Activated CD8-positive, alpha-beta T cell treated with anti-CD3 and anti-CD28 coated beads for 36 hours (primary cell): Measurements from ENCODE around the gene ZNF800. TPM values are rescaled to one million over a fixed set of nuclear protein-coding genes. Genes with fewer than 3 reads are reported as not detected.
A peak's percentile ranks its signal among the peaks of the same experiment; 100 is the strongest.
"Not testable (repeated sequence)": the region's sequence is repeated elsewhere in the genome, so short reads cannot be mapped to it uniquely, and the experiment has no call there.

Experiments
- ATAC-seq: fragments of 200-7000 bp; cut with Tn5 transposase; one replicate; pipeline ENCODE4 v1.10.0; 2021; ENCODE audit warnings: mild to moderate bottlenecking, moderate library complexity
- CTCF ChIA-PET: fragments of 350-600 bp; sonication (Branson Sonifier 250); formaldehyde crosslinking; loops from one replicate; lab custom pipeline; 2021; ENCODE audit warnings: antibody characterized with exemption; lab: Charles Lee
- POLR2A ChIA-PET: fragments of 350-600 bp; sonication (Branson Sonifier 250); formaldehyde crosslinking; loops from one replicate; lab custom pipeline; 2021; ENCODE audit warnings: antibody characterized with exemption; lab: Charles Lee
- DNase-seq: peaks from one replicate; pipeline ENCODE4 v3.0.0-alpha.2; 2020
- H3K27ac Mint-ChIP-seq: one replicate; pipeline ENCODE4 v1.8.0; 2021; ENCODE audit warnings: mild to moderate bottlenecking, mixed read lengths
- H3K27me3 Mint-ChIP-seq: one replicate; pipeline ENCODE4 v1.8.0; 2021; ENCODE audit warnings: mixed read lengths
- H3K36me3 Mint-ChIP-seq: one replicate; pipeline ENCODE4 v1.8.0; 2021; ENCODE audit warnings: low read depth, mixed read lengths
- H3K4me1 Mint-ChIP-seq: one replicate; pipeline ENCODE4 v1.8.0; 2021; ENCODE audit warnings: low read depth, mixed read lengths
- H3K4me3 Mint-ChIP-seq: one replicate; pipeline ENCODE4 v1.8.0; 2021; ENCODE audit warnings: mild to moderate bottlenecking, moderate library complexity, mixed read lengths
- H3K9me3 Mint-ChIP-seq: one replicate; pipeline ENCODE4 v1.8.0; 2021; ENCODE audit warnings: mixed read lengths
- intact Hi-C: fragments of 100-400 bp; cut with micrococcal nuclease; formaldehyde crosslinking; loops from one replicate; pipeline ENCODE4 v1.10.0; 2022
- total RNA-seq, 2 experiments: library from RNA; stranded (reverse); gene quantifications; one replicate each; pipeline ENCODE4 v1.2.3, GENCODE V29; 2021
- TF ChIP-seq, protein P1 (sequence below): fragments of 200-600 bp; IDR thresholded peaks from one replicate; pipeline ENCODE4 v1.8.0; 2022; ENCODE audit warnings: antibody characterized with exemption, mild to moderate bottlenecking

The ZNF800 gene
- total RNA-seq, 2 experiments from 2014 or later, result 29.3 to 31.1 TPM

- peak overlapping the region; percentile 49 for H3K4me3 Mint-ChIP-seq
- ATAC-seq (peak; percentile 80), DNase-seq (no peak)
- intact Hi-C loops, result no loop called here
- peak overlapping the region; percentile 60 for H3K27ac Mint-ChIP-seq
- peaks cover 24% of the 10 kb centered on the region for H3K4me1 Mint-ChIP-seq
- ChIA-PET POLR2A (interaction anchor here (3.9 kb wide), 1 partner anchor 12 kb away, joined by 23 read pairs; the partner anchor contains the start of gene ZNF800), CTCF (interaction anchor here (1.3 to 2.7 kb wide), 3 partner anchors 12 to 57 kb away, joined by 3 to 10 read pairs (median 9); partner anchors contain the start of gene ZNF800)
- H3K9me3 Mint-ChIP-seq, result no peaks in the 10 kb centered on the region
- no peaks in the 10 kb centered on the region for H3K36me3 Mint-ChIP-seq
- no peaks in the 10 kb centered on the region for H3K27me3 Mint-ChIP-seq
- TF ChIP-seq, protein P1, sequence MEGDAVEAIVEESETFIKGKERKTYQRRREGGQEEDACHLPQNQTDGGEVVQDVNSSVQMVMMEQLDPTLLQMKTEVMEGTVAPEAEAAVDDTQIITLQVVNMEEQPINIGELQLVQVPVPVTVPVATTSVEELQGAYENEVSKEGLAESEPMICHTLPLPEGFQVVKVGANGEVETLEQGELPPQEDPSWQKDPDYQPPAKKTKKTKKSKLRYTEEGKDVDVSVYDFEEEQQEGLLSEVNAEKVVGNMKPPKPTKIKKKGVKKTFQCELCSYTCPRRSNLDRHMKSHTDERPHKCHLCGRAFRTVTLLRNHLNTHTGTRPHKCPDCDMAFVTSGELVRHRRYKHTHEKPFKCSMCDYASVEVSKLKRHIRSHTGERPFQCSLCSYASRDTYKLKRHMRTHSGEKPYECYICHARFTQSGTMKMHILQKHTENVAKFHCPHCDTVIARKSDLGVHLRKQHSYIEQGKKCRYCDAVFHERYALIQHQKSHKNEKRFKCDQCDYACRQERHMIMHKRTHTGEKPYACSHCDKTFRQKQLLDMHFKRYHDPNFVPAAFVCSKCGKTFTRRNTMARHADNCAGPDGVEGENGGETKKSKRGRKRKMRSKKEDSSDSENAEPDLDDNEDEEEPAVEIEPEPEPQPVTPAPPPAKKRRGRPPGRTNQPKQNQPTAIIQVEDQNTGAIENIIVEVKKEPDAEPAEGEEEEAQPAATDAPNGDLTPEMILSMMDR, result no peak
Observed at GRCh38 chr7:127404286-127405072, 12.0 kb upstream of the ZNF800 start.

GRCh38 chr7:127396184-127396583, 3.7 kb upstream of the ZNF800 start:
- no peak overlapping the region for H3K27ac Mint-ChIP-seq
- H3K4me3 Mint-ChIP-seq, result no peak overlapping the region
- intact Hi-C loops, result loop anchor here (2.0 kb wide), 1 partner anchor 19 kb away; no protein-coding TSS in a partner anchor

GRCh38 chr7:127395104-127395503, 2.6 kb upstream of the ZNF800 start:
- intact Hi-C loops, POLR2A ChIA-PET, H3K27ac Mint-ChIP-seq, H3K9me3 Mint-ChIP-seq, ATAC-seq, H3K27me3 Mint-ChIP-seq, H3K4me3 Mint-ChIP-seq: not testable (repeated sequence)
- DNase-seq, result peak; percentile 48
- peaks cover 15% of the 10 kb centered on the region for H3K36me3 Mint-ChIP-seq
- peaks cover 32% of the 10 kb centered on the region for H3K4me1 Mint-ChIP-seq
- CTCF ChIA-PET, result interaction anchor here (1.5 kb wide), 1 partner anchor 52 kb away, joined by 6 read pairs; no protein-coding TSS in a partner anchor

More at GRCh38 chr7:127396184-127396583, 3.7 kb upstream of the ZNF800 start:
- peaks cover 29% of the 10 kb centered on the region for H3K4me1 Mint-ChIP-seq
- CTCF ChIA-PET, result no interaction called here
- H3K9me3 Mint-ChIP-seq, result peaks cover 2% of the 10 kb centered on the region
- H3K36me3 Mint-ChIP-seq, result peaks cover 8% of the 10 kb centered on the region
- DNase-seq (peak; percentile 77), ATAC-seq (peak; percentile 32)
- TF ChIP-seq, protein P1, result no peak
- POLR2A ChIA-PET, result no interaction called here
- no peaks in the 10 kb centered on the region for H3K27me3 Mint-ChIP-seq

DNA sequence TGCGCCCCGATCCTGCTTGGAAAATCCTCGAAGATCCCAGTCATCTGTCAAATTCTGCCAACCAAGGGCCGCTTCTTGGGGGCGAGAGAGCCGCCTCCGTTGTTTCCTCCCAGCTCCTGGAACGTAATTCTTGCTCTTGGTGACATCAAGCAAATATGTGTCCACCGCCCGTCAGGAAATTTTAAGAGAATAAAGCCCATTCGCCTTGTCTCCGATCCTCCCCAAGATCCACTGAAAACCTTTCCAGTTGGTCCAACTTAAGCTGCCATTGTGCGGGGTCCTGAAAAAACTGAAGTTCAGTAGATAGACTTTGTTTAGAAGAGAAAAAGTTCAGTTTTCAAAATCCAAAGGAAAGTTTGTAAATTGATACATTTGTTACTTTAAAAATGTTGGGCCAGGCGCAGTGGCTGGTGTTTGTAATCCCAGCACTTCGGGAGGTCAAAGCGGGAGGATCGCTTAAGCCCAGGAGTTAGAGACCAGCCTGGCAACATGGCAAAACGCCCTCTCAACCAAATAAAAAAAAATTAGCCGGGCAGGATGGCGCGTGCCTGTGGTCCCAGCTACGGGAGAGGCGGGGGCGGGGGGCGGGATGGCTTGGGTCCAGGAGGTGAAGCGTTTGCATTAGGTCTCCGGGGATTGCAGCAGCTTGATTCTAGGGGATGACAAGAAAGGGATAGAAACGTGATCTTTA, 1.0 kb upstream of the ZNF800 start:
- intact Hi-C loops, result no loop called here
- Mint-ChIP-seq H3K27me3 (no peaks in the 10 kb centered on the region), H3K9me3 (peaks cover 2% of the 10 kb centered on the region), H3K36me3 (peaks cover 30% of the 10 kb centered on the region), H3K27ac (peak overlapping the region; percentile 94), H3K4me3 (peak overlapping the region; percentile 95), H3K4me1 (peaks cover 47% of the 10 kb centered on the region)
- TF ChIP-seq, protein P1, result no peak
- ATAC-seq (no peak), DNase-seq (no peak)
- CTCF ChIA-PET, result interaction anchor here (1.1 to 2.8 kb wide), 4 partner anchors 16 to 46 kb away, joined by 3 to 10 read pairs (median 6); no protein-coding TSS in a partner anchor
- POLR2A ChIA-PET, result interaction anchor here (0.8 to 3.4 kb wide), 6 partner anchors 9 to 39 kb away, joined by 3 to 23 read pairs (median 8); no protein-coding TSS in a partner anchor

GRCh38 chr7:127392182-127392565, 334 bp downstream of the ZNF800 start:
- H3K4me3 Mint-ChIP-seq, result peak overlapping the region; percentile 95
- POLR2A ChIA-PET, result interaction anchor here (0.7 to 3.4 kb wide), 16 partner anchors 9 to 194 kb away, joined by 3 to 23 read pairs (median 3); no protein-coding TSS in a partner anchor
- H3K4me1 Mint-ChIP-seq, result peaks cover 58% of the 10 kb centered on the region
- DNase-seq (peak; percentile 73), ATAC-seq (peak; percentile 55)
- CTCF ChIA-PET, result interaction anchor here (1.1 to 2.8 kb wide), 6 partner anchors 13 to 55 kb away, joined by 3 to 12 read pairs (median 6); no protein-coding TSS in a partner anchor
- H3K27me3 Mint-ChIP-seq, result no peaks in the 10 kb centered on the region
- peaks cover 2% of the 10 kb centered on the region for H3K9me3 Mint-ChIP-seq
- H3K36me3 Mint-ChIP-seq, result peaks cover 41% of the 10 kb centered on the region
- intact Hi-C loops, result no loop called here
- TF ChIP-seq, protein P1, result no peak
- peak overlapping the region; percentile 95 for H3K27ac Mint-ChIP-seq
